Effector memory CD8-positive, alpha-beta T cell (primary cell): Measurements from ENCODE around the gene ACO1.

Source experiments
- ATAC-seq: fragments of 150-1000 bp; cut with Tn5 transposase; replicated peaks from 2 replicates; pipeline ENCODE4 v1.10.0; 2021; ENCODE audit warnings: mild to moderate bottlenecking, moderate library complexity
- DNase-seq, 3 experiments: peaks; one replicate each; pipeline ENCODE4 v3.0.0; 2021
- H3K27ac Mint-ChIP-seq, 2 donors: one replicate each; pipeline ENCODE4 v1.8.0; 2022; ENCODE audit warnings: mild to moderate bottlenecking in 2 of 2, mixed read lengths in 2 of 2, moderate library complexity in 2 of 2
- H3K27me3 Mint-ChIP-seq, 2 donors: one replicate each; pipeline ENCODE4 v1.8.0; 2022; ENCODE audit warnings: mixed read lengths in 2 of 2
- H3K36me3 Mint-ChIP-seq: one replicate; pipeline ENCODE4 v1.8.0; 2022; ENCODE audit warnings: mild to moderate bottlenecking, moderate library complexity, mixed read lengths; ENCODE audit not compliant: insufficient read depth
- H3K4me1 Mint-ChIP-seq, 2 donors: one replicate each; pipeline ENCODE4 v1.8.0; 2022; ENCODE audit warnings: low read depth in 2 of 2, mixed read lengths in 2 of 2
- H3K4me3 Mint-ChIP-seq, 2 donors: one replicate each; pipeline ENCODE4 v1.8.0; 2022; ENCODE audit warnings: mild to moderate bottlenecking in 2 of 2, mixed read lengths in 2 of 2, moderate library complexity in 2 of 2
- H3K9me3 Mint-ChIP-seq, 2 donors: one replicate each; pipeline ENCODE4 v1.8.0; 2022; ENCODE audit warnings: mixed read lengths in 2 of 2

ACO1 gene

DNA sequence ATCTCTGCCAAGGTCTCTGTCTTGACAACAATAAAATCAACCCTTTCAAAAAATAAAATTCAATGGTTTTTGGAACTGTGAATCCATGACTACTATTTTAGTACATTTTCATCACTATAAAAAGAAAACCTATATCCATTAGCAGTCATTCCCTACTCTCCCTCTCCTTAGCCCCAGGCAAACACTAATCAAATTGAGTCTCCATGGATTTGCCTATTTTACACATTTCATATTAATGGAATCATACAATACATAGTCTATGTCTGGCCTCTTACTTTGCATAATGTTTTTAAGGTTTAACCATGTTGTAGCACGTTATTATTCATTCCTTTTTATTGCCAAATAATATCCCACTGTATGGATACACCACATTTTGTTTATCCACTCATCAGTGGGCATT, 117.4 kb downstream of the ACO1 start:
- Mint-ChIP-seq H3K27me3 (no peaks in the 10 kb centered on the region), H3K4me1 (peaks cover 12 to 15% of the 10 kb centered on the region in 2 donors), H3K27ac (peak overlapping the region in 1 of 2 donors; percentile 17), H3K36me3 (peaks cover 46% of the 10 kb centered on the region), H3K4me3 (no peak overlapping the region), H3K9me3 (no peaks in the 10 kb centered on the region)
- no peak for ATAC-seq
- DNase-seq: no peak

DNA sequence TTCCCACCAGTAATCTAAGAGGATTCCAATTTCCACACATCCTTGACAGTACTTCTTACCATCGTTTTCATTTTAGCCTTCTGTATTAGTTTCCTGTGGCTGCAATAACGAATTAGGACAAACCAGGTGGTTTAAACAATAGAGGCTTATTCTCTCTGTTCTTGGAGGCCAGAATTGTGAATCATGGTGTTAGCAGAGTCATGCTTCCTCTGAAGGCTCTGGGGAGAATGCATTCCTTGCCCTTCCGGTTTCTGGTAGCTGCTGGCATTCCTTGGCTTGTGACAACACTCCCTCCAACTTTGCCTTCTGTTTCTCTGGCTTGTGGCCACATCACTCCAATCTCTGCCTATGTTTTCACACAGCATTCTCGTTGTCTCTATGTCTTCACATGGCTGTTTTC, 118.0 kb downstream of the ACO1 start:
- Mint-ChIP-seq H3K9me3 (no peaks in the 10 kb centered on the region), H3K36me3 (peaks cover 40% of the 10 kb centered on the region), H3K4me1 (peaks cover 12 to 15% of the 10 kb centered on the region in 2 donors), H3K27ac (peak overlapping the region; percentile 78 to 95), H3K27me3 (no peaks in the 10 kb centered on the region), H3K4me3 (no peak overlapping the region)
- ATAC-seq: no peak
- DNase-seq: no peak

DNA sequence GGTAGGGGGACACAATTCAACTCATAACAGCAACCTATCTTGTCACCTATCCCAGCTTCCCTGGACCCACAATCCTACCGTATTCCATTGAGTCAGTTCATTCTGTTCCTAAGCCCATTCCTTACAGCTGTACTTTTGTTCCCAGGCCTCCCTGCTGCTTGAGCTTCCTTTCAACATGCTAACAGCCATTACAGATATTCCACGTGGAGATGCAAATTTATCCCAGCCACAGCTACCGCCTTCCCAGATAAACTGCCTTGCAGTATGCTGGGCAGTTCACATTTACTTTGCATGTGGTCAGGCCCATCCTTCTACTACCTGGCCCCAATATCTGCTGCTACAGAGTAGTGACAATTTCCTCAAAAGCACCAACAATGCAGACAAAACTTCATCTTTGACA, 118.6 kb downstream of the ACO1 start:
- Mint-ChIP-seq H3K36me3 (peaks cover 36% of the 10 kb centered on the region), H3K27ac (peak overlapping the region; percentile 78 to 95), H3K9me3 (no peaks in the 10 kb centered on the region), H3K27me3 (no peaks in the 10 kb centered on the region), H3K4me1 (peaks cover 12 to 17% of the 10 kb centered on the region in 2 donors), H3K4me3 (no peak overlapping the region)
- DNase-seq: no peak
- ATAC-seq: no peak
